HG03354 (cell line): ENCODE results near the gene DCST2.

Experiments used
- ATAC-seq: cut with Tn5 transposase; IDR thresholded peaks from one replicate; pipeline ENCODE4 v1.9.1; 2021; ENCODE audit warnings: mild to moderate bottlenecking; ENCODE audit not compliant: unreplicated experiment, poor library complexity, severe bottlenecking

Gene DCST2

GRCh38 chr1:155051777-155052398 lies 18.3 kb upstream of the DCST2 start:
- ATAC-seq = peak; percentile 26

GRCh38 chr1:155051342-155051776 lies 17.8 kb upstream of the DCST2 start:
- no peak for ATAC-seq

GRCh38 chr1:155050560-155051341 lies 17.2 kb upstream of the DCST2 start, which contains the start of gene ADAM15:
TSS of gene ADAM15 (plus strand) at chr1:155051316. CDS start at chr1:155051387, 71 bp downstream.
- peak; percentile 65 for ATAC-seq

- ATAC-seq = no peak
These were observed 16.3 kb upstream of the DCST2 start for GRCh38 chr1:155049651-155050559.

- no peak for ATAC-seq
These were observed 15.1 kb upstream of the DCST2 start for GRCh38 chr1:155048449-155049334.

- ATAC-seq = no peak
These were observed 11.5 kb upstream of the DCST2 start for GRCh38 chr1:155044812-155045657.

- ATAC-seq = no peak
These were observed 10.8 kb upstream of the DCST2 start for GRCh38 chr1:155044365-155044764.

- ATAC-seq = no peak
These were observed 10.2 kb upstream of the DCST2 start for GRCh38 chr1:155043793-155044192.

GRCh38 chr1:155043301-155043702 lies 9.7 kb upstream of the DCST2 start:
- ATAC-seq = no peak

- ATAC-seq = no peak
These were observed 9.2 kb upstream of the DCST2 start for GRCh38 chr1:155042789-155043188.

GRCh38 chr1:155040358-155041093 lies 6.9 kb upstream of the DCST2 start:
- ATAC-seq = no peak

- no peak for ATAC-seq
These were observed 5.7 kb upstream of the DCST2 start for GRCh38 chr1:155039308-155039669.

GRCh38 chr1:155038602-155039307 lies 5.2 kb upstream of the DCST2 start:
- ATAC-seq = no peak

- no peak for ATAC-seq
These were observed 4.4 kb upstream of the DCST2 start for GRCh38 chr1:155037851-155038441.

- ATAC-seq = no peak
These were observed 3.5 kb upstream of the DCST2 start for GRCh38 chr1:155037043-155037442.

- ATAC-seq = no peak
These were observed 2.4 kb upstream of the DCST2 start for GRCh38 chr1:155035936-155036335.
